Measurements from ENCODE around the gene HOXD1.
A peak's percentile ranks its signal among the peaks of the same experiment; 100 is the strongest.

The HOXD1 gene

GRCh38 chr2:176150584-176151441 lies 37.7 kb upstream of the HOXD1 start:
- no peak overlapping the region for H3K9ac ChIP-seq (ENCODE audit: insufficient read length)
- DNase-seq (ENCODE audit: low read depth, low spot score), result no peak
- no peak overlapping the region for H3K27ac ChIP-seq
- no peaks in the 10 kb centered on the region for H3K9me3 ChIP-seq (ENCODE audit: low read depth, low read length)
- H3K4me3 ChIP-seq, result no peak overlapping the region
- TF ChIP-seq FOXP2 (optimal IDR thresholded peaks at IDR 0.05; ENCODE audit: control extremely low read depth, extremely low read length, insufficient read depth) (no peak), POLR2AphosphoS5 (IDR thresholded peaks at IDR 0.05; ENCODE audit: borderline replicate concordance, low read depth, low read length) (no peak), EZH2 (IDR thresholded peaks at IDR 0.05) (no peak)
- H3K36me3 ChIP-seq (ENCODE audit: insufficient read depth, low read length), result peaks cover 12% of the 10 kb centered on the region; the same call in 1 of the 2 replicates

- no peaks in the 10 kb centered on the region for H3K9me3 ChIP-seq (ENCODE audit: low read depth, low read length)
- TF ChIP-seq FOXP2 (optimal IDR thresholded peaks at IDR 0.05; ENCODE audit: control extremely low read depth, extremely low read length, insufficient read depth), result no peak
- TF ChIP-seq POLR2AphosphoS5 (IDR thresholded peaks at IDR 0.05; ENCODE audit: borderline replicate concordance, low read depth, low read length), result no peak
- TF ChIP-seq EZH2 (IDR thresholded peaks at IDR 0.05), result no peak
- no peak within 1 kb of the TSS for H3K4me3 ChIP-seq
- DNase-seq (ENCODE audit: low read depth, low spot score), result no peak
- H3K36me3 ChIP-seq (ENCODE audit: insufficient read depth, low read length), result peaks cover 12% of the 10 kb centered on the region; the same call in 1 of the 2 replicates
- no peak within 1 kb of the TSS for H3K27ac ChIP-seq
- no peak within 1 kb of the TSS for H3K9ac ChIP-seq (ENCODE audit: insufficient read length)
Observed at GRCh38 chr2:176151442-176152287, 36.8 kb upstream of the HOXD1 start, which contains the start of gene HOXD4. Gene HOXD4 (plus strand): TSS chr2:176151550. CDS start chr2:176151634, 84 bp downstream.

- Histone ChIP-seq H3K9me3 (ENCODE audit: low read depth, low read length) (no peaks in the 10 kb centered on the region), H3K9ac (ENCODE audit: insufficient read length) (no peak overlapping the region), H3K27ac (no peak overlapping the region), H3K36me3 (ENCODE audit: insufficient read depth, low read length) (peaks cover 12% of the 10 kb centered on the region; the same call in 1 of the 2 replicates), H3K4me3 (no peak overlapping the region)
- DNase-seq (ENCODE audit: low read depth, low spot score), result no peak
- no peak for TF ChIP-seq POLR2AphosphoS5 (IDR thresholded peaks at IDR 0.05; ENCODE audit: borderline replicate concordance, low read depth, low read length)
- no peak for TF ChIP-seq EZH2 (IDR thresholded peaks at IDR 0.05)
- no peak for TF ChIP-seq FOXP2 (optimal IDR thresholded peaks at IDR 0.05; ENCODE audit: control extremely low read depth, extremely low read length, insufficient read depth)
Observed at GRCh38 chr2:176152350-176153181, 35.9 kb upstream of the HOXD1 start.

GRCh38 chr2:176154576-176155252 lies 33.8 kb upstream of the HOXD1 start:
- DNase-seq (ENCODE audit: low read depth, low spot score), result no peak
- Histone ChIP-seq H3K4me3 (no peak overlapping the region), H3K36me3 (ENCODE audit: insufficient read depth, low read length) (peaks cover 12% of the 10 kb centered on the region; the same call in 1 of the 2 replicates), H3K27ac (peak overlapping the region; percentile 31; the same call in 1 of the 2 replicates), H3K9ac (ENCODE audit: insufficient read length) (no peak overlapping the region), H3K9me3 (ENCODE audit: low read depth, low read length) (no peaks in the 10 kb centered on the region)
- TF ChIP-seq EZH2 (IDR thresholded peaks at IDR 0.05) (no peak), FOXP2 (optimal IDR thresholded peaks at IDR 0.05; ENCODE audit: control extremely low read depth, extremely low read length, insufficient read depth) (no peak), POLR2AphosphoS5 (IDR thresholded peaks at IDR 0.05; ENCODE audit: borderline replicate concordance, low read depth, low read length) (no peak)

- no peak overlapping the region for H3K9ac ChIP-seq (ENCODE audit: insufficient read length)
- peak overlapping the region; percentile 31; the same call in 1 of the 2 replicates for H3K27ac ChIP-seq
- peaks cover 12% of the 10 kb centered on the region; the same call in 1 of the 2 replicates for H3K36me3 ChIP-seq (ENCODE audit: insufficient read depth, low read length)
- no peak for TF ChIP-seq POLR2AphosphoS5 (IDR thresholded peaks at IDR 0.05; ENCODE audit: borderline replicate concordance, low read depth, low read length)
- TF ChIP-seq EZH2 (IDR thresholded peaks at IDR 0.05), result no peak
- no peak for TF ChIP-seq FOXP2 (optimal IDR thresholded peaks at IDR 0.05; ENCODE audit: control extremely low read depth, extremely low read length, insufficient read depth)
- H3K4me3 ChIP-seq, result no peak overlapping the region
- H3K9me3 ChIP-seq (ENCODE audit: low read depth, low read length), result no peaks in the 10 kb centered on the region
- DNase-seq (ENCODE audit: low read depth, low spot score), result no peak
Observed at GRCh38 chr2:176155356-176156044, 33.0 kb upstream of the HOXD1 start.

GRCh38 chr2:176156301-176156806 lies 32.1 kb upstream of the HOXD1 start:
- DNase-seq (ENCODE audit: low read depth, low spot score), result no peak
- Histone ChIP-seq H3K9me3 (ENCODE audit: low read depth, low read length) (no peaks in the 10 kb centered on the region), H3K9ac (ENCODE audit: insufficient read length) (no peak overlapping the region), H3K4me3 (no peak overlapping the region), H3K27ac (no peak overlapping the region), H3K36me3 (ENCODE audit: insufficient read depth, low read length) (peaks cover 12% of the 10 kb centered on the region; the same call in 1 of the 2 replicates)
- no peak for TF ChIP-seq EZH2 (IDR thresholded peaks at IDR 0.05)
- TF ChIP-seq FOXP2 (optimal IDR thresholded peaks at IDR 0.05; ENCODE audit: control extremely low read depth, extremely low read length, insufficient read depth), result no peak

Measured in SK-N-MC (cell line).